HepG2 (cell line): ENCODE data around the gene MC3R. TPM values are rescaled to one million over a fixed set of nuclear protein-coding genes. Genes with fewer than 3 reads are reported as not detected.

Experiments
- ATAC-seq: fragments of 200-7000 bp; cut with Tn5 transposase; 3 replicates; pipeline ENCODE4 v1.9.1; 2020; ENCODE audit warnings: mild to moderate bottlenecking, moderate library complexity
- BruUV-seq: library from RNA; stranded (reverse); fragments of 400-500 nt; replicated peaks from 2 replicates; lab custom pipeline; 2021; lab: Mats Ljungman, UMichigan
- CTCF ChIA-PET: fragments of 300-600 bp; formaldehyde crosslinking; extraction: SDS; loops from one replicate; lab custom pipeline; 2021; ENCODE audit warnings: low total read pairs, inconsistent platforms, low intra/inter-chr PET ratio; lab: Yijun Ruan, JAX
- POLR2A ChIA-PET: fragments of 350-600 bp; sonication (Branson Sonifier 250); formaldehyde crosslinking; loops from one replicate; lab custom pipeline; 2020; ENCODE audit warnings: antibody characterized with exemption, inconsistent platforms; lab: Yijun Ruan, JAX
- DNase-seq: peaks from one replicate; pipeline ENCODE4 v3.0.0-alpha.2; 2015; ENCODE audit warnings: low spot score
- FAIRE-seq: peaks from 3 replicates; lab custom pipeline; 2011; peaks lifted over from hg19 to GRCh38; lab: Jason Lieb, UNC
- H2AFZ ChIP-seq: one replicate; pipeline ENCODE4 v1.6.1; 2011; ENCODE audit warnings: low read length, inconsistent platforms
- H3K27ac ChIP-seq: fragments of 300-600 bp; 3 replicates; pipeline ENCODE4 v1.8.0; 2011; ENCODE audit warnings: mixed run types, mild to moderate bottlenecking, mixed read lengths, low read length, inconsistent platforms; ENCODE audit not compliant: insufficient read depth; ENCODE audit errors: extremely low read length
- H3K27me3 ChIP-seq, 2 experiments: fragments of 200-600 bp in 1 of 2; 2 replicates in 1 of 2; 3 replicates in 1 of 2; pipeline versions ENCODE4 v1.6.0 to v1.8.0; 2011; ENCODE audit warnings: low read length in 2 of 2, mild to moderate bottlenecking in 2 of 2, moderate library complexity in 2 of 2, inconsistent platforms in 1 of 2; ENCODE audit not compliant: insufficient read depth in 2 of 2, control insufficient read depth in 1 of 2
- H3K36me3 ChIP-seq, 2 experiments: fragments of 200-600 bp in 1 of 2; replicated peaks in 1 of 2; 2 replicates in 1 of 2; 3 replicates in 1 of 2; pipeline versions ENCODE4 v1.5.1 to v1.8.0; 2011; ENCODE audit warnings: low read length in 2 of 2, inconsistent platforms in 1 of 2; ENCODE audit not compliant: insufficient read depth in 2 of 2, control insufficient read depth in 1 of 2
- H3K4me1 ChIP-seq: 2 replicates; pipeline ENCODE4 v1.5.1; 2012; ENCODE audit warnings: low read length, inconsistent platforms; ENCODE audit not compliant: insufficient read depth
- H3K4me2 ChIP-seq: 2 replicates; pipeline ENCODE4 v1.6.0; 2011; ENCODE audit warnings: low read depth, low read length, inconsistent platforms
- H3K4me3 ChIP-seq, 3 experiments: fragments of 200-600 bp in 1 of 3; sonication (generic), shearing (Covaris generic) in 1 of 3; replicated peaks in 1 of 3; 2 replicates each; pipeline ENCODE4 v1.5.1; 2011 to 2016; ENCODE audit warnings: low read length in 3 of 3, inconsistent platforms in 2 of 3, low read depth in 2 of 3, mild to moderate bottlenecking in 2 of 3, control low read depth in 1 of 3, mixed read lengths in 1 of 3; ENCODE audit not compliant: insufficient read depth in 1 of 3
- H3K79me2 ChIP-seq: one replicate; pipeline ENCODE4 v1.6.1; 2011; ENCODE audit warnings: low read length, inconsistent platforms; ENCODE audit not compliant: insufficient read depth
- H3K9ac ChIP-seq: 2 replicates; pipeline ENCODE4 v1.6.0; 2011; ENCODE audit warnings: mild to moderate bottlenecking, low read depth, low read length, inconsistent platforms; ENCODE audit not compliant: insufficient read depth
- H3K9me3 ChIP-seq: 2 replicates; pipeline ENCODE4 v1.5.1; 2012; ENCODE audit warnings: mild to moderate bottlenecking, low read length
- H4K20me1 ChIP-seq: 2 replicates; pipeline ENCODE4 v1.6.0; 2011; ENCODE audit warnings: inconsistent platforms, mild to moderate bottlenecking, low read length, moderate library complexity; ENCODE audit not compliant: insufficient read depth
- ADNP ChIP-seq: sonication (generic); formaldehyde crosslinking; IDR thresholded peaks from 2 replicates; pipeline ENCODE4 v1.4.0; 2020; ENCODE audit warnings: missing genetic modification reagents
- ARID2 ChIP-seq: sonication (generic); formaldehyde crosslinking; IDR thresholded peaks from 2 replicates; pipeline ENCODE4 v1.8.1; 2022; ENCODE audit warnings: mild to moderate bottlenecking, missing genetic modification reagents, borderline replicate concordance
- KMT2A ChIP-seq: sonication (generic); formaldehyde crosslinking; IDR thresholded peaks from 2 replicates; pipeline ENCODE4 v1.4.0; 2020; ENCODE audit warnings: missing genetic modification reagents
- ZNF138 ChIP-seq: sonication (generic); formaldehyde crosslinking; IDR thresholded peaks from 2 replicates; pipeline ENCODE4 v1.5.0; 2020; ENCODE audit warnings: mild to moderate bottlenecking, low read depth, missing genetic modification reagents
- ZNF670 ChIP-seq: sonication (generic); formaldehyde crosslinking; IDR thresholded peaks from 2 replicates; pipeline ENCODE4 v1.8.0; 2022; ENCODE audit warnings: mild to moderate bottlenecking, missing genetic modification reagents, borderline replicate concordance
- ZNF749 ChIP-seq: sonication (generic); formaldehyde crosslinking; IDR thresholded peaks from 2 replicates; pipeline ENCODE4 v1.8.0; 2022; ENCODE audit warnings: mild to moderate bottlenecking, missing genetic modification reagents, moderate library complexity, borderline replicate concordance
- WGBS: methylation state at CpG from one replicate; pipeline ENCODE4 v1.1.6; 2017; ENCODE audit warnings: low lambda C conversion rate; 5-methylcytosine and 5-hydroxymethylcytosine counted together
- in situ Hi-C: cut with HindIII; loops from 2 replicates; pipeline ENCODE4 v1.10.0; 2017; ENCODE audit warnings: low pct_unique_long_range_greater_than_20kb; ENCODE audit not compliant: extremely low pct_ligation_motif_present
- intact Hi-C: fragments of 100-400 bp; cut with micrococcal nuclease; formaldehyde crosslinking; loops from one replicate; pipeline ENCODE4 v1.10.0; 2022; ENCODE audit not compliant: unreplicated experiment
- polyA plus RNA-seq, 8 experiments: library from polyadenylated mRNA; depleted of rRNA in 3 of 8; stranded (reverse) in 7 of 8; unstranded in 1 of 8; fragments of >200 nt; fragmentation: Illumina TruSeq in 4 of 8; extraction: Trizol in 4 of 8; gene quantifications; 2 replicates each; pipeline versions ENCODE4 v1.2.1 to v1.2.3, GENCODE V29; 2011 to 2016; ENCODE audit warnings: low read depth in 4 of 8, missing spikeins in 1 of 8, mixed read lengths in 1 of 8; ENCODE audit not compliant: insufficient read depth in 1 of 8
- total RNA-seq, 5 experiments: library from RNA; depleted of rRNA; stranded (reverse); fragments of >200 nt; fragmentation: Illumina TruSeq; extraction: Trizol; gene quantifications; 2 replicates each; pipeline ENCODE4 v1.2.3, GENCODE V29; 2016; ENCODE audit warnings: low read depth in 1 of 5
- TF ChIP-seq, protein P1 (sequence below): sonication (generic); formaldehyde crosslinking; IDR thresholded peaks from 2 replicates; pipeline ENCODE4 v1.4.0; 2020; ENCODE audit warnings: missing genetic modification reagents, mild to moderate bottlenecking, borderline replicate concordance
- TF ChIP-seq, protein P2 (sequence below): sonication (generic); formaldehyde crosslinking; IDR thresholded peaks from 2 replicates; pipeline ENCODE4 v1.5.0; 2020; ENCODE audit warnings: missing genetic modification reagents

MC3R gene
- total and polyA plus RNA-seq, 2 of the 13 experiments (the other 11 are each of a cell fraction or from before 2014, with no cell fraction given) = not detected

DNA sequence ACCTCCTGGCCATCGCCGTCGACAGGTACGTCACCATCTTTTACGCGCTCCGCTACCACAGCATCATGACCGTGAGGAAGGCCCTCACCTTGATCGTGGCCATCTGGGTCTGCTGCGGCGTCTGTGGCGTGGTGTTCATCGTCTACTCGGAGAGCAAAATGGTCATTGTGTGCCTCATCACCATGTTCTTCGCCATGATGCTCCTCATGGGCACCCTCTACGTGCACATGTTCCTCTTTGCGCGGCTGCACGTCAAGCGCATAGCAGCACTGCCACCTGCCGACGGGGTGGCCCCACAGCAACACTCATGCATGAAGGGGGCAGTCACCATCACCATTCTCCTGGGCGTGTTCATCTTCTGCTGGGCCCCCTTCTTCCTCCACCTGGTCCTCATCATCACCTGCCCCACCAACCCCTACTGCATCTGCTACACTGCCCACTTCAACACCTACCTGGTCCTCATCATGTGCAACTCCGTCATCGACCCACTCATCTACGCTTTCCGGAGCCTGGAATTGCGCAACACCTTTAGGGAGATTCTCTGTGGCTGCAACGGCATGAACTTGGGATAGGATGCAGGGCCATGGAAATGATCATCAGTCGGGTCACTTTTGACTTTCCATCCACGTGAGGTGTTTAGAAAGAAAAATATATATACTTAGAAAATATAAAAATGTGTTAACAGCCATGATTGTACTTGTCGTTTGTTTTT lies 868 bp downstream of the MC3R start (continued):
- TF ChIP-seq, protein P1, sequence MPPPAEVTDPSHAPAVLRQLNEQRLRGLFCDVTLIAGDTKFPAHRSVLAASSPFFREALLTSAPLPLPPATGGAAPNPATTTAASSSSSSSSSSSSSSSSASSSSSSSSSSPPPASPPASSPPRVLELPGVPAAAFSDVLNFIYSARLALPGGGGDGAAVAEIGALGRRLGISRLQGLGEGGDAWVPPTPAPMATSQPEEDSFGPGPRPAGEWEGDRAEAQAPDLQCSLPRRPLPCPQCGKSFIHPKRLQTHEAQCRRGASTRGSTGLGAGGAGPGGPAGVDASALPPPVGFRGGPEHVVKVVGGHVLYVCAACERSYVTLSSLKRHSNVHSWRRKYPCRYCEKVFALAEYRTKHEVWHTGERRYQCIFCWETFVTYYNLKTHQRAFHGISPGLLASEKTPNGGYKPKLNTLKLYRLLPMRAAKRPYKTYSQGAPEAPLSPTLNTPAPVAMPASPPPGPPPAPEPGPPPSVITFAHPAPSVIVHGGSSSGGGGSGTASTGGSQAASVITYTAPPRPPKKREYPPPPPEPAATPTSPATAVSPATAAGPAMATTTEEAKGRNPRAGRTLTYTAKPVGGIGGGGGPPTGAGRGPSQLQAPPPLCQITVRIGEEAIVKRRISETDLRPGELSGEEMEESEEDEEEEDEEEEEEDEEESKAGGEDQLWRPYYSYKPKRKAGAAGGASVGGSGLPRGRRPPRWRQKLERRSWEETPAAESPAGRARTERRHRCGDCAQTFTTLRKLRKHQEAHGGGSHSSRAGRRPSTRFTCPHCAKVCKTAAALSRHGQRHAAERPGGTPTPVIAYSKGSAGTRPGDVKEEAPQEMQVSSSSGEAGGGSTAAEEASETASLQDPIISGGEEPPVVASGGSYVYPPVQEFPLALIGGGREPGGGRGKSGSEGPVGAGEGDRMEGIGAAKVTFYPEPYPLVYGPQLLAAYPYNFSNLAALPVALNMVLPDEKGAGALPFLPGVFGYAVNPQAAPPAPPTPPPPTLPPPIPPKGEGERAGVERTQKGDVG = no peak
- no peak for TF ChIP-seq ZNF670 (CRISPR knock-in tag)

- TF ChIP-seq, protein P2, sequence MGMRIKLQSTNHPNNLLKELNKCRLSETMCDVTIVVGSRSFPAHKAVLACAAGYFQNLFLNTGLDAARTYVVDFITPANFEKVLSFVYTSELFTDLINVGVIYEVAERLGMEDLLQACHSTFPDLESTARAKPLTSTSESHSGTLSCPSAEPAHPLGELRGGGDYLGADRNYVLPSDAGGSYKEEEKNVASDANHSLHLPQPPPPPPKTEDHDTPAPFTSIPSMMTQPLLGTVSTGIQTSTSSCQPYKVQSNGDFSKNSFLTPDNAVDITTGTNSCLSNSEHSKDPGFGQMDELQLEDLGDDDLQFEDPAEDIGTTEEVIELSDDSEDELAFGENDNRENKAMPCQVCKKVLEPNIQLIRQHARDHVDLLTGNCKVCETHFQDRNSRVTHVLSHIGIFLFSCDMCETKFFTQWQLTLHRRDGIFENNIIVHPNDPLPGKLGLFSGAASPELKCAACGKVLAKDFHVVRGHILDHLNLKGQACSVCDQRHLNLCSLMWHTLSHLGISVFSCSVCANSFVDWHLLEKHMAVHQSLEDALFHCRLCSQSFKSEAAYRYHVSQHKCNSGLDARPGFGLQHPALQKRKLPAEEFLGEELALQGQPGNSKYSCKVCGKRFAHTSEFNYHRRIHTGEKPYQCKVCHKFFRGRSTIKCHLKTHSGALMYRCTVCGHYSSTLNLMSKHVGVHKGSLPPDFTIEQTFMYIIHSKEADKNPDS (CRISPR knock-in tag) = no peak
- TF ChIP-seq KMT2A (no peak), ARID2 (CRISPR knock-in tag) (no peak), ZNF749 (CRISPR knock-in tag) (no peak), ADNP (CRISPR knock-in tag) (no peak), ZNF138 (CRISPR knock-in tag) (no peak)
- no peak overlapping the region for H3K4me2 ChIP-seq
- BruUV-seq = no TSS peak
- no peak overlapping the region for H3K9ac ChIP-seq
- H3K79me2 ChIP-seq = no peaks in the 10 kb centered on the region
- H3K36me3 ChIP-seq = no peaks in the 10 kb centered on the region
- intact Hi-C loops (loop anchor here (2.0 to 5.0 kb wide), 4 partner anchors 95 to 1583 kb away; no protein-coding TSS in a partner anchor), in situ Hi-C loops (loop anchor here (10.0 kb wide), 1 partner anchor 105 kb away; the partner anchor contains the start of gene FAM210B)
- ATAC-seq (no peak), DNase-seq (no peak), FAIRE-seq (no peak)
- no peaks in the 10 kb centered on the region for H3K4me1 ChIP-seq
- no peak overlapping the region for H3K27ac ChIP-seq
- ChIA-PET POLR2A (no interaction called here), CTCF (interaction anchor here (1.0 to 1.5 kb wide), 3 partner anchors 93 to 1569 kb away, joined by 3 to 13 read pairs (median 7); no protein-coding TSS in a partner anchor)
- no peak overlapping the region for H2AFZ ChIP-seq
- WGBS = 27% methylated on average over 7 of the region's 7 CpGs
- H3K27me3 ChIP-seq = peaks cover 0 to 3% of the 10 kb centered on the region in 2 experiments; a peak in 1 of 5 replicates
- no peaks in the 10 kb centered on the region for H3K9me3 ChIP-seq
- no peaks in the 10 kb centered on the region; the same call in 1 of the 2 replicates for H4K20me1 ChIP-seq
- no peak overlapping the region for H3K4me3 ChIP-seq
Measured at GRCh38 chr20:56249956-56250355, 1.4 kb downstream of the MC3R start.
